NCI-H524 (cell line): ENCODE data around the gene PTPRC.

Experiments used
- DNase-seq, 2 experiments: peaks; one replicate each; lab custom pipeline; 2025; lab: John Stamatoyannopoulos, UW

Gene PTPRC

DNA sequence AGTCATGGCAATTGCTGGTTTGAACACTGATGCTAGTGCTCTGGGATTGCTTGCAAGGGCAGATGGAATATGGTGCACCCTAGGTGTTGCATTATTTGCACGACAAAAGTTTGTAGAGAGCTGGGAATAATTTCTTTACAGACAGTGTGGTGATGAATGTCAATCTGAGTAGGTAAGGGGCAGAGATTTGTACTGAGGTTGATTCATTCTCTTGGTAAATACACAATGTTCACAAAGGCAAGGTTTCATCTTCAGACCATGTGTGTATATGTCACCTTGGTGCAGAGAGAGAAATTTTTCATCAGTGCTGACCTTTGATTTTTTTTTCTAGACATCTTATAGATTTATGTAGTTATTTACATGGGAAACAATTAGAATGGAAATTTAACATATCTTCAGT is 5.0 kb downstream of the PTPRC start:
- no peak for DNase-seq

DNA sequence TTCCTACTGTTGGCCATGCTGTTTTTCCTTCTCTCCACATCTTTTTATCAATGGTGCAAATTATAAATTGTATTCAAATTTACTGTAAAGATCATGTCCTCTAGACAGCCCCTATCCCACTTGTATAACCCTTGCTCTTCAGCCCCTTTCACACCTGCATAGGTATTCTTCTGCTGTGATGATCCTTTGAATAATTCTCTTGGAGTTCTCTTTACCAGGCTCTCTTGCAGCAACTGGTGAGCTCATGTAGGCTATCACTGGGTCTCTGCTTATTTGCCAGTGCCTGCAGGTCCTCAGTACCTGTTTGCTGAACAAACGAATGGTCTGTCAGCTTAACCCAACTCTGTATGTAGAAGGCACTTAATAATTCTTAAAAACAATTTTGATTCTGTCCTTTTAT is 8.2 kb downstream of the PTPRC start:
- DNase-seq = no peak

- DNase-seq = no peak
Observed at GRCh38 chr1:198648592-198648991, 9.8 kb downstream of the PTPRC start.

GRCh38 chr1:198649232-198649967 is 10.6 kb downstream of the PTPRC start:
- no peak for DNase-seq

GRCh38 chr1:198649968-198650338 is 11.1 kb downstream of the PTPRC start:
- no peak for DNase-seq

- no peak for DNase-seq
Observed at GRCh38 chr1:198650506-198650905, 11.7 kb downstream of the PTPRC start.

DNA sequence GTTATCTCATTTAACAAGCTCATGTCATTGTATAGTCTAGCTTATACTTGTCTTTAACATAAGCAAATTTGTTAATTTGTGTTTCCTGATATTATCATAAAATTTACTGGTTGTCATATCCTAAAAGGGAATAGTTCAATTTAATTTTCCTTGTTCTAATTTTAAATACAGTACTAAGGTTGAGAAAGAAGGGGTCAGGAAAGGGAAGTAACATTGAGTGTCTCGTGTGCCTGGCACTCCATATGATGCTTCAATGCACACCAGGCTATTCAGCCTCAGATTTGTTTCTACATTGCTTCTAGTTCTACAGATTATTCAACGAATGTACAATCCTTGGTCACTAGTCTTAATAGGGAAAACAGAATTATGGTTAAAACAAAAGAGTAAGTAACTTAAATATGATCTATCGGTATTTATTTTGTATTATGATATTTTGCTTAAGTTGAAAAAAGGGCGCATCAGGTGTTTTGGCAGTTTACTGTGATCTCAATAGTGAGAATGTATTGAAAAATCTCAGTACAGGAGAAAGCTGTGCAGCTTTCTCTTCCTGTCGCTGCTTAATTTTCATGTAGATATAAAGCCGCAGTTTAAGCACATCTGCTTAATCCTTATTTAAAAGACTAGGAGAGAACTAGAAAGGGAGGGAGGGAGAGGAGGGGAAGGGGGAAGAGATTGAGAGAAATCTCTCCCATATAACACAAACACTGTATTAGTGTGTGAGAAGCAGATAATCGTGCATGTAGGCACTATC is 13.0 kb downstream of the PTPRC start:
- peak; percentile 3 to 46 for DNase-seq

GRCh38 chr1:198653808-198654413 is 15.1 kb downstream of the PTPRC start:
- DNase-seq = no peak

- no peak for DNase-seq
Observed at GRCh38 chr1:198655459-198656121, 16.8 kb downstream of the PTPRC start.

DNA sequence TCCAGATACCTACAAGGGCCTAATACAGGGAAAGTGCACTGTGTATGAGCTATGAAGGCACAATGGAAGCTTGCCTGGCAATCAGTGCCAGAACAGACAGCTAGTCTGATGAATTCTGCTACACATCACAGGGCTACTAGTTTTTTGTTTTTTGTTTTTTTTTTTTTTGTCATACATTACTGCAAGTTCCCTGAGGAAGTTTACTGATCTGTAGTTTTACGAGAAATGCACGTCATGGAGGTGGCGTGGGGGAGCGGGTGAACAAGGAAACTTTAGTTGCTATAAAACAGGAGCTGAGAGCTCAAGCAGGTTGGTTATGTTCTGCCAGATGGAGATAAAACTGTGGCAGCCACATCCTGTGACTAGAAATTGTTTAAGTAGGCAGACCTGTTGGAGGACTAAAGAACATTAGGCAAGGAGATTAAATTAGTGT is 17.7 kb downstream of the PTPRC start:
- DNase-seq = peak in 1 of 2 experiments; percentile 28

- no peak for DNase-seq
Observed at GRCh38 chr1:198657550-198658064, 18.8 kb downstream of the PTPRC start.

- DNase-seq = no peak
Observed at GRCh38 chr1:198660341-198661261, 21.8 kb downstream of the PTPRC start.

GRCh38 chr1:198662821-198663220 is 24.0 kb downstream of the PTPRC start:
- no peak for DNase-seq

DNA sequence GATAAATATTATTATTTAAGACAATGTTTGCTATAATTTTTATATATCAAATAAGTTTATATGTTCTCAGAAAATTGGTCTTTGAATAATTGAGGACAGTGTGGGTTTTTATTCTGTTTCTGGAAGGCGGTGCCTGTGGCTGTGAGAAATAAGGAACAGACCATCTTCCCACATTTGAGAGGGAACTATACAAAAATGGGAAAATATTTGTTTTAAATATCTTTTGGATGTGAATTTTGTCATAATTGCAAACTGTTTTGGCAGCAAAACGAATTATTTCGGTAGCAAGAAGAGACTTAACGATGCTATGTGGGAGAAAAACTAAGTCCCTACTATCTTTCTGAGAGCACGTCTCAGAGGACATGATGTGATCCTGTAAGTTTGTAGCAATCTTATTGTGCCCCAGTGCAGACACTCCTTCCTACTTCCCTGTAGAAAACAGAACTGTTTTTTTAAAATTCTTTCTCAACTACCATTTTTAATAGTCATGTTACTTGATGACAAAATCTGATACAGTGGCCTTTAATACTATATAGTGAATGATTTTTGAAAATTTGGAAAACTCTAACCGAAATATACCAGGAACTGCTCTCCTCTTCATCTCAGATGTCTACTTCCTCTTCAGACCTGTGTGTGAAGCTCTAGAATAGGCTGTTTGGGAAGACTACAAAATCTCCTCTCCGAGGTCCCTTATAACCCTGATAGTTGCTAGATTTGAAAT is 25.4 kb downstream of the PTPRC start:
- no peak for DNase-seq

DNA sequence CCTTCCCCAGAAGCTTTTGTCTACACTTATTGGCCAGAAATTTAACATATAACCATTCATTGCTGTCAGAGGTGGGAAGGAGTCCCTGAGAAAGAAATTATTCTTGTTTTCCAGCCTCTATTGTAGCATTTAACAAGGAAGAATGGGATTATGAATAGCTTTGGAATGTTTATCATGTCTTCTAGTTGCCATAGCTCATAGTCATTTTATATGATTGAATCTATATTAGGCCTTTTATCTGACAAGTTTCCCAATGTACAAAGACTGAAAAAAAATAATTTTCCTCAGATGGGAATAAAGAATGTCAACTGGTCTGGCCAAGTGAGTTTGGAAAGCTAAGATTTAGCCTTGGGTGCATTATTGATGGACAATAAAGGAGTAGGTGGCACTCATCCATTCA is 28.3 kb downstream of the PTPRC start:
- DNase-seq = no peak

DNA sequence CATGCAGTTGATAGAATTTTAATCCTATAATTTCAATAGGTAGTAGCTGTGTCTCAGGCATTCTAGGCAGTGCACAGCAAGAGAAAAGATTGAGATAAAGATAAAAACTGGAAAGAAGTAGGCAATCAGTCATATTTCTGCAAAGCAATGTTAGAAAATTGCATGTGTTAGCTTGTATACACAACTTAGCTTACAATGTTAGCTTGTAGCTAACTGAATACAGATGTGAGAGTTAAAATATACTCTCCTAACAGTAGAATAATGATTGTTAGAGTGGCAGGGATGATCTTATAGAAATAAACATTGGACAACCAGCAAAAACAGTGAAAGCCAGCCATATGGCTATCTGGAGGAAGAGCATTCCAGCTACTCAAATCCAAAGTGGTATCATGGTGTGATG is 29.0 kb downstream of the PTPRC start:
- DNase-seq = no peak

GRCh38 chr1:198669023-198669698 is 30.3 kb downstream of the PTPRC start:
- no peak for DNase-seq

- no peak for DNase-seq
Observed at GRCh38 chr1:198669771-198670170, 30.9 kb downstream of the PTPRC start.

DNA sequence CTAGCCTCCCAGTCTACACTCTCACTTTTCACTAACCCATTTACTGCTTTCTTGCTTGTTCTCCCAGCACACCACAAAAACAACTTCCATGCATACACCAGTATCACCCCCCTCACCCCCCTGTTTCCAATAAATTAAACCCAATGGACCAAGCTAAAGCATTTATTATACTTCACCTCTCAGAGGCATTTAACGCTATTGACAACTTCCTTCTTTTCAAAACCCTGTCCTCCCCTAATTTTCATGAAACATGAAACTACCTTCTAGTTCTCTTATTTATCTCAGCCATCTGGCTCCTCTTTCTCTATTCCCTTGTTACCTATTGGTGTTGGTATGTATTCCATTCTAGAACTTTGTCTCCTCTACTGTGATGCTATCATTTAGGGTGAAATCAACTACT is 32.3 kb downstream of the PTPRC start:
- peak; percentile 2 to 64 for DNase-seq

- DNase-seq = no peak
Observed at GRCh38 chr1:198672124-198672523, 33.3 kb downstream of the PTPRC start.
